Measurements from ENCODE around the gene CFLAR. TPM values are rescaled to one million over a fixed set of nuclear protein-coding genes. Genes with fewer than 3 reads are reported as not detected.

CFLAR gene
- 100 to 1,000 TPM; 171 to 257 (median 212) TPM for total RNA-seq
- 100 to 1,000 TPM in 1 of 2 donors, 10 to 100 TPM in 1; 91.5 to 164 TPM for polyA plus RNA-seq
- long read RNA-seq, donor 1, full-length matches to known transcripts = 43 of 137 reads
- long read RNA-seq, donor 1, partial matches to known transcripts = 26 of 137 reads
- long read RNA-seq, donor 1, other reads (novel, unspliced or antisense) = 68 of 137 reads
- long read RNA-seq, donor 2, full-length matches to known transcripts = 50 of 189 reads
- long read RNA-seq, donor 2, partial matches to known transcripts = 24 of 189 reads
- long read RNA-seq, donor 2, other reads (novel, unspliced or antisense) = 115 of 189 reads
- long read RNA-seq, donor 3, full-length matches to known transcripts = 81 of 303 reads
- long read RNA-seq, donor 3, partial matches to known transcripts = 47 of 303 reads
- long read RNA-seq, donor 3, other reads (novel, unspliced or antisense) = 175 of 303 reads

- Histone ChIP-seq H3K27me3 (no peaks in the 10 kb centered on the region), H3K4me1 (peaks cover 0 to 39% (median 30%) of the 10 kb centered on the region in 9 donors), H3K36me3 (peaks cover 0 to 5% (median 0%) of the 10 kb centered on the region in 9 donors), H3K4me3 (peak within 1 kb of the TSS; percentile 73 to 96 (median 84)), H3K9me3 (no peaks in the 10 kb centered on the region), H3K27ac (peak within 1 kb of the TSS; percentile 98 to 100 (median 100))
- DNase-seq = peak; percentile 77 to 82
- WGBS, 2 donors = 0% methylated on average over 60 to 75 of the region's 75 CpGs
- ATAC-seq = peak; percentile 26 to 75 (median 54)
- intact Hi-C loops (cut with DNase I) = loop anchor here (2.0 to 10.0 kb wide), 7 partner anchors 14 to 252 kb away; partner anchors contain the start of genes HYCC2 (in 5 of the 10), NDUFB3 (in 4 of the 10) and CLK1 (in 1 of the 10)
- peak in 1 of 9 donors; percentile 6 for TF ChIP-seq CTCF (IDR thresholded peaks at IDR 0.05)
Measured at GRCh38 chr2:201116115-201116958, at the start of gene CFLAR. Gene CFLAR (plus strand): TSS chr2:201116164. CDS start chr2:201129866, 13,702 bp downstream.

- intact Hi-C loops (cut with DNase I) = loop anchor here in 9 of 10 donors (1.0 to 10.0 kb wide), 11 partner anchors 41 to 108 kb away; partner anchors contain the start of genes CFLAR (in 5 of the 9) and ORC2 (in 3 of the 9)
- H3K4me1 ChIP-seq = peaks cover 4 to 74% (median 50%) of the 10 kb centered on the region in 9 donors
Measured at GRCh38 chr2:201070948-201071478, 45.0 kb upstream of the CFLAR start.

GRCh38 chr2:201071479-201072200 lies 44.3 kb upstream of the CFLAR start, which contains the start of the genes HYCC2 and NDUFB3:
Gene HYCC2 (minus strand): TSS chr2:201071671. CDS start chr2:201024009, 47,662 bp downstream.
Gene NDUFB3 (plus strand): TSS chr2:201072001. CDS start chr2:201078883, 6,882 bp downstream.
- Histone ChIP-seq H3K27ac (peak within 1 kb of the TSS; percentile 81 to 97 (median 90)), H3K4me1 (peaks cover 4 to 70% (median 50%) of the 10 kb centered on the region in 9 donors), H3K27me3 (no peaks in the 10 kb centered on the region), H3K36me3 (no peaks in the 10 kb centered on the region), H3K4me3 (peak within 1 kb of the TSS; percentile 68 to 97 (median 88)), H3K9me3 (no peaks in the 10 kb centered on the region)
- WGBS, 2 donors = 0 to 1% methylated on average over 34 of the region's 34 CpGs
- DNase-seq (peak; percentile 90 to 92), ATAC-seq (peak; percentile 99 to 100 (median 99))
- TF ChIP-seq CTCF (IDR thresholded peaks at IDR 0.05) = peak in 6 of 9 donors; percentile 28 to 65 (median 46)
- intact Hi-C loops (cut with DNase I) = loop anchor here in 9 of 10 donors (1.0 to 10.0 kb wide), 11 partner anchors 41 to 109 kb away; partner anchors contain the start of genes CFLAR (in 5 of the 9) and ORC2 (in 3 of the 9)

More at GRCh38 chr2:201070948-201071478, 45.0 kb upstream of the CFLAR start:
- Histone ChIP-seq H3K27ac (peak overlapping the region; percentile 81 to 97 (median 90)), H3K27me3 (no peaks in the 10 kb centered on the region), H3K9me3 (no peaks in the 10 kb centered on the region), H3K4me3 (peak overlapping the region; percentile 68 to 97 (median 88)), H3K36me3 (no peaks in the 10 kb centered on the region)
- WGBS, 2 donors = 0 to 1% methylated on average over 21 of the region's 21 CpGs
- peak; percentile 13 to 66 (median 28) for ATAC-seq
- DNase-seq = no peak
- no peak for TF ChIP-seq CTCF (IDR thresholded peaks at IDR 0.05)

All from heart right ventricle (tissue), 16 donors.